HG03196 (cell line): Measurements from ENCODE around the gene AFG1L.

Source experiments
- ATAC-seq: cut with Tn5 transposase; IDR thresholded peaks from one replicate; pipeline ENCODE4 v1.9.1; 2021; ENCODE audit not compliant: unreplicated experiment

The AFG1L gene

DNA sequence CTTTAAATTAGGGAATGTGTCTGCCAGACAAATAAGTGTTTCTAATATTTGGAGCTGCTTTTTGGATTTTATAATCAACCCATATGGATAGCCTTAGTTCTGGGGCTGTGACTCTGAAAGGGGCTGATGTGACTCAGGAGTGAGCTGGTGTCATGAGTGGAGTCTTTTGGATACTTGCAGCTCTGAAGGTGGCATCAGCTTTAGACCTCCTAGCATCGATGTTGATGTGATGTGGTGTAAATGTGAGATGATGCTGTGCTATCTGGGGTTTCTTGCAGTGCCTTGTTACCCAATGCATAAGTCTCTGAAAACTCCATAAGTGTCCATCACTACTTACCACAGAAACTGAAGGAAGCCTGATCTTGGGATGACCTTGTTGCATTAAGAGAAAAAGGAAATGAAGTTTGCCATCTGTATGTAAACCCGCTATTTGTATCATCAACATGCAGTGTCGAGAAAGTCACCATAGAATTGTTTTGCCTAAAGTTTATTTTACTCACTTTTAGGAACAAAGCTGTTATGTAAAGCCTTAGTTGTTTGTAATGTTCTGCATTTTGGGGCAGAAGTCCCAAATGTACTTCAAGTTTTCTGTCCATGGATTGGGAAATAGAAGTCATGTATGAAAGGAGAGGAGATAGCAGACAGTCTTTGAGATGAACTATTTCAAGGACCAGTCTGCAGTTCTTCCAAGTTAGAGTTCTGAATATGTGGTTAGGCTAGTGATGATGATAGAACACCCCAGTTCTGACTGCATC lies 273.9 kb downstream of the AFG1L start:
- no peak for ATAC-seq

DNA sequence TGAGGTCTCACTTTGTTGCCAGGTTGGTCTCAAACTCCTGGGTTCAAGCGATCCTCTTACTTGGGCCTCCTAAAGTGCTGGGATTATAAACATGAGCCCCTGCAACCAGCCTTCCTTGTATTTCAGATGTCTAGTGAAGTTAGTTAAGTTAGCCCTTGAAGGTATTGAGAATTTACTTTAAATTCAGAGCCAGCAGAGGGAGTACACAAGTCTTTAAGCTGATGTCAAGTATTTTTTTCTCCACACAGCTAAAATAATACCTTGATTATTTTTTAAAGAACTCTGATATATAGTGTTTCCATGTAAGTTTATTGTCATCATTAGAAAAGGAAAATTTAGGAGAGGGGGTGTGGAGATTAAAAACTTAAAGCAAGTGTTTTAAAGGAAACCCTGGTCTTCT lies 275.7 kb downstream of the AFG1L start:
- ATAC-seq, result no peak

DNA sequence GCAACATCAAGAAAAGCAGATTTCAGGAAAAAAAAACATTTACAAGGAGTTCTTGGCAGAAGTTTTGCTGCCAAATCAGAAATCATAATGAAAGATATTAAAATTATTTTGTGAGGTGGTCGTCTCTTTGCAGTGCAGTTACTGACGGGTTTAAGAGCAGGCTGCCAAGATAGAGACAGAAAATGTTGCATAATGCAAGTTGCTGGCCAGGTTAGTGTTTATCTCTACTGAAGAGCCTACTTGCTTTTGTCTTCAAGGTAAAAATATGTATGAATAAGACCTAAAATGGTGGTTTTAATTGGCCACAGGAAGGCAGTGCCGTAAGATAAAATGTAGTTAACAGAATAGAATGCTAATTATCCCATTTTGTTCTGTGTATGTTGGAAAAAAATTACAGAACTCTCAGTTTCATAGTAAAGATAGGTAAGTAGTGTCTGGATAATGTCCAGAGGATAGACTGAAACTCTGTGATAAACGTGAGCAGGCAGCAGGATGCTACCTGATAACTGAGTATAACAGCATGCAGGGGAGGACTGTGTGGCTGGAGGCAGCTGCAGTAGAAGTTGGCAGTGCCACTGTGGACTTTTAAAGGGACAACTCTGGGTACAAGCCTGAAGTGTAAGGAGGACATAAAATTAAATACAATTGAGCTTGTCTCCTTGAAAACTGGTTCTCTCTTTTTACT lies 279.7 kb downstream of the AFG1L start:
- ATAC-seq, result no peak
